ENCODE results near the gene DIDO1.

The DIDO1 gene

DNA sequence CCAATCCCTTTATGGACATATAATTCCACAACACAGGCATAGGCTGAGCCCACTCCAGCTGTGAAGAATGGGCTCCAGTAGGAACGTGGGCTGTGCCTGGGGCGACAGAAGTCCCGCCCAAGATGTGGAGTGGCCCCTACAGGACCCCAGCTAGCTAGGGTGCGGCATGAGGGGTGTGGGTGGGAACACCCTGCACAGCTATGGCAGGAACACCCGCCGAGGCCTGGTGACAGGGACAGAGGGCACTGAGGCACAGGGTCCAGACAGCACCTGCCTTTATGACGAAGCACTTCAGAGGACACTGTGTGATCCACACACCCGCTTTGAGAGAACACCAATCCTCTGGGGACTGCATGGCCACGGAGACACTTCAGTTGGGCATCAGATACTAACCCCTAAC lies 36.4 kb downstream of the DIDO1 start:
- no peak for FAIRE-seq

DNA sequence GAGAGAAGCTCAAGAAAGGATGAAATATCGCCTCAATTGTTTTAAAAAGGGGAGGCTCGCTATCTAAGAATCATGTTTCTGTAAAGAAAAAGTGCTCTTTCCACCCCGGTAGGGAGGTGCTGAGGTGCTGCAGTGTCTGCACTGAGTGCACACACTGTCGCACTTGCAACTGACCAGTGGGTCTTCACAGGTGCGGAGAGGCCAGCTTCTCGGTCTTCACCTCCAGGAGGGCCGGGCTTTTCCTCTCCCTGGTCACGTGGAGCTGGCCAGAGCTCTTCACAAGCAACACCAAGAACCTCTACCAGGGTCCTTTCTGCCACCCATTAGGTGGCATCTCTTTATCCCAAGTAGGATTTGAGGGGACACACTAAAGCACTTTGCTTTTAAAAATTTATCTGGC lies 36.9 kb downstream of the DIDO1 start:
- no peak for FAIRE-seq

DNA sequence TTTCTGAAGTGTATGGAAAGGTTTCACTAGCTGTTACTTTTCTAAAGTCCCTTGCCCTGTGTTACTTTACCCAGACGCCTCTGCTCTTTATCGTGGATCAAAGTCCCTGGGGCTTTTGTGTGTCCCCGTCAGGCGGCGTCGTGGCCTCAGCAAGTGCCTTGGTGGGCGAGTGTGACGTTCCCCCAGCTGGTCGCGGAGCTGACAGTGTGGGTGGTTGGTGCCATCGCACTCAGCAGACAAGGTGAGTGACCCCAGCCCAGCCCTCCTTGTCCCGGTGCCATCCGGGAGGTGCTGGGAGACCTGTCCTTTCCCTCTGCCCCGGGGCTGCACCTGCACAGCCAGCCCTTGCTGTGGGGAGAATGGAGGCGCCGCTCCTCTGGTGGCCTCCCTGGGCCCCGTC lies 37.4 kb downstream of the DIDO1 start:
- FAIRE-seq = no peak

DNA sequence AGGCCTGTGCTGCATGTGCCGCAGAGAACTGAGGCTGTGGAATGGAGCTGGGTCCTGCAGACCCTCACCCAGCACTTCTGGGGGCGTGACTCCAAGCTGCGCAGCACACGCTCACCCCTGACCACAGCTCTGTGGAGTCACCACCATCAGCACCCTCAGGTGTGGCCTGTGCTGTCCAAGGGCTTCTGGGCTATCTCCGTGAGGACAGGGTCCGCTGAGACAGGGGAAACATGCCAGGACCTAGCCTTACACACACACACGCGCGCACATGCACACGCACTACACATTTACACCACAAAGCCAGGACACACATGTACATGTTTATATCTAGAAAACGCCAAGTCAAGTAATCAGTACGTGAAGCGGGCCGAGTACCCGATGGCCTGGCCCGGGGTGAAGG lies 37.9 kb downstream of the DIDO1 start:
- FAIRE-seq = no peak

DNA sequence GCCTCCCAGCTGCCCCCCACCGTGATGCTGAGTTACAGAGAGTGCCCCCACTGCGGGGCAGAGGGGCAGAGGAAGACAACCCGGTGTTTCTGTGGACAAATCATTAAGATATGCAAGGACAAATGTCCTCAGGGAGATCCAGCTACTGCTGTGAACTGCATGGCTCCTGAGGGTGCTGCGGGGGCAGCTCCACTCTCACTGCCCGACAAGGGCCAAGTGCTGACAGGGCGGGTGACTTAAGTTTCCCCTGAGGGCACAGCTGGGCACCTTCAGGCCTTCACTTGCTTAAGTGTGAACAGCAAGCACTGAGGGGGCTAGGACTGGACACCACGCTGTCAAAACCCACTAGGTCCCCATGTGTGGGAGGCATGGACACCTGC lies 38.5 kb downstream of the DIDO1 start:
- FAIRE-seq = no peak

DNA sequence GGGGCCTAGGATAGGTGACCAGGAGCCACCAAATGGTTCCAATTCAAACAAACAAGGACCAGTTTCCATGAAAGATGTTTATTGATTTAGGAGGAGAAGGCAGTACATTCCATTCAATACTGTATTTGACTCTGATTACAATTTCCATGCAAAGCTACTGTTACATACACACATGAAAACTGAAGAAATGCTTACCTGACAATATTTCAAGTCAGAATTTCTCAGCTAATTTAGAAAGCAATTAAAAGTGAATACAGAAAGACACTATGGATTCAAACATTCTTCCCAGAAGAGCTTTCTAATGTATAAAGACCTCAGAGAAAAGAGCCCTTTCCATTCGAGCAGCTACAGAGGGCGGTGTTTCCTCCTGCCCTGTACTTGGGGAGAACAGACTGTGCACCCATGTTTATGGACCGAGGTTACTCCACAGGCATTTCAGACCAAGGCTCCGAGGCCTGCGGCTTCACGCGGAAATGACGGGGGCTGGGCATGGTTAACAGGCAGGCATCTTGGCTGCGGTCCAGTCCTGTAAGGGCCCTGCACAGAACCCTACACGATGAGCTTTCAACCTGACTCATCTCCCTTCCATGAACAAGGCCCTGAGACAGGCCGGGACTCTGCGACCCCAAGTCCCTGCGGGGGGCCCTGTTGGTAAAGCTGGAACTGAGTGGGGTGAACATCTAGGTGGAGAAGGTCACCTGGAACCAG lies 39.0 kb downstream of the DIDO1 start:
- FAIRE-seq = no peak

DNA sequence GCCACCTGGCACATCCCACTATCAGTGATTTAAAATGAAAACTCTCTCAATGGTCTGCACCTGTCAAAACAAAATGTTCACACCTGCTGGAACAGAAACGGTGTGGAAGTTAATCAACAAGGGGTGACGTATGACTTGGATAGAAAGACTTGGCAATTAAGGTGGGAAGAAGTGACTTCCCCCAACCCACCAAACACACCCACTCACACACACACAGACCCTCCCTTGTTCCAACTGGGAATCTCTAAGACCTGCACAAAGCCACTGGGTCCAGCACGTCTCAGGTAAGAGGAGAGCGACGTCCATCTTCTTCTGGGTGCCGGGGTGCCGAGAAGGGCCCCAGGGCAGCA lies 39.6 kb downstream of the DIDO1 start:
- no peak for FAIRE-seq

DNA sequence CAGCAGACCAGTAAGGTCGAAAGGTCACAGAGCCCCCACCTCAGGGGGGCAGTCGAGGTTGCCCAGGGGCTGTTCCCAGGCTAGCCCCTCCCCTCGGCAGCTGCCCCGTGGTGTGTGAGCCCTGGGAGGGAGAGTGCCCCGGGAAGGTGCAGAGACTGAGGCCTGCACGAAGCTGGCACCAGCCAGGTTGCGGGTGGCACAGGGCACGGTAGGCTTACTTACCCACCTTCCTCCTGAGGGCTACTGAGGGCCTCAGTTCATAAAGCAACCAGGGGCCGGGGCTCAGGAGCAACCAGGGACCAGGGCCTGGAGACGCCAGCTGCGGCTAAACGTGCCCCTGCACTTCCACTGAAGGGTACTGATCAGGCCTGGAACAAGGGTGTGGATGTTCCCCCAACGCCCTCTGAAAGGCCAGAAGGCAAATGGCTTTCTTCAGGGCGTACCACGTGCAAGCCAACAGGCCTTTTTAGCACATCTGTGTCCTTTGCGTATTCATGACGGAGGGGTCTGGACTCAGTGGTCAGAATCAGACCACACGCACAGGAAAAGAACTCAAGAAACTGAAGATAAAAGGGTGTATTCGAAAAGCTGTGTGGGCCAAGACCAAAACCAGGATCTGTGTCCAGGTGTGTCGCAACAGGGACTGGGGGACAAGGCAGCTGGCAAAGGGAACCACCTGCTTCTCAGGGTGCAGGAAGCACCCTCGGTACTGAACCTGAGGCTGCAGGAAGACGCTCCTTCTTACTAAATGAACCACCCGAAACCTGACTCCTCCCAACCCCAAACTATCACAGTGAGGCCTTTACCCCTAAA lies 40.2 kb downstream of the DIDO1 start:
- no peak for FAIRE-seq

DNA sequence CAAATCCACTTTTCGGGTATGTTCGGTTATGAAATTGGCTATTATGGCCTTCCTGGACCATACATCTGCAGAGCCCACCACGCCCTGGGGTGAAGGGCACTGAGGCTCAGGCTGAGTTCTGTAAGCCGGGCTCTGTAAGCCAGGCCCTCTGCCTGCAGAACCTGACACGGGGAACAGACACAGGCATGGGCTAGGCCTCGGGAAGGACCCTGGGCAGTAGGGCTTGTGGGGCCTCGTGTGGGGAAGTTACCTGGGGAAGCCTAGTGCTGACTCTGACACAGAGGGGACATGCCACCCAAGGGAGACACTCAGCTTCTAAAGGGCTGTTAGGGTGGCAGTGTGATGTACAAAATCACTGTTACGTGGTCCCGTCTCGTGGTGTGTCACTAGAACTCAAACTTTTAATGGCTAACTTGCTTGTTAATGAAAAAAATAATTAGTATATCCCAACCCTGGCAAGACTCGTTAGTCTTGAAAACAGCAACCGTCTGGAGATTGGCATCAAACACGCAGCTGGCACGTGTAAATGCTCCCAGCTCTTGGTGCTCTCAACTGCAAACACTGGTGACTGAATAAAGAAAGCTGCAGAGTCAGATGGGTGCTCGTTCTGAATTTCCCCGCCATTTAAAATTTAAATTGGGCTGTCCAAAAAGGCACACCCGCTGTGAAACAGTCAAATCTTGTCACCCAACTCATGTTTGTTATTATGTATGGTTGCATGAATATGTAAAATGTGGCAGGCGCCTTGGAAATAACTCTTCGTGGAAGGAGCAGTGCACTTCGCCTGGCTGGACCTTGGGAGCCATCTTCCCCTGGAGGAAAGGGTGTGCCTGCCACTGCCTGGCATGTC lies 41.0 kb downstream of the DIDO1 start:
- FAIRE-seq = no peak

DNA sequence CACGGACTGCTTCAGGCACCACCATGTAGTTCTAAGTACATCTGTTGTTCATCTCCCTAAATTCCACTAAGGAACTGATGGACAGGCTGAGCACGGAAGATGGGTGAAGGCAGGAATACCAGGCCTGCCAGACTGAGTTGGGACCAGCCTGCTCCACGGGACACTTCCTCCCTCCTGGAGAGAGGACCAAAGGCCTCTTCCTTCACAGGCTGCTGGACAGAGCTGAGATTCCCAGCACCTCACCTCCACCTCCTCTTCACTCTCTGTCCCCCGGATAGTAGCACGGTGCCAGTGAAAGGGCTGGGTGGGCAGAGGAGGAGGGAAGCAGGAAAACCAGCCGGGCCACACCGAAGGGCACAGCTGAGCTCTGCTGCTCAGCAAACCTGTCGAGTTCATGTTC lies 41.7 kb downstream of the DIDO1 start:
- FAIRE-seq = no peak

DNA sequence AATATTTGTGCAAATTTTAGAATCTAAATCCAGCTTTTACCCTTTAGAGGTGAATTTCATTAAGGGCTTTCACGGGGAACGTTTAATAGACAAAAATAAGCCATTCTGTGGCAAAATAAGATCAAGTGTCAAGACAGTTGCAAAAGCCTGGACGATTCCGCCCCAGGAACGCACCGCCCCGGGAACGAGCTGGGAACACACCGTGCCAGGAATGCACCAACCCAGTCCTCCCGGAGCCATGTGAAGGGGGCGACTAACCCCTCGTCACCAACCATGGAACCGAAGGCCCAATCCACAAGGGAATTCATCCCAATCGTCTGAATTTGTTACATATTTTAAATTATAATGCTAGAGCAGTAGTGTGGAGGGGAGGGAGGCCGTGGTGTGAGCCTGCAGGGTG lies 43.9 kb downstream of the DIDO1 start:
- FAIRE-seq = no peak

DNA sequence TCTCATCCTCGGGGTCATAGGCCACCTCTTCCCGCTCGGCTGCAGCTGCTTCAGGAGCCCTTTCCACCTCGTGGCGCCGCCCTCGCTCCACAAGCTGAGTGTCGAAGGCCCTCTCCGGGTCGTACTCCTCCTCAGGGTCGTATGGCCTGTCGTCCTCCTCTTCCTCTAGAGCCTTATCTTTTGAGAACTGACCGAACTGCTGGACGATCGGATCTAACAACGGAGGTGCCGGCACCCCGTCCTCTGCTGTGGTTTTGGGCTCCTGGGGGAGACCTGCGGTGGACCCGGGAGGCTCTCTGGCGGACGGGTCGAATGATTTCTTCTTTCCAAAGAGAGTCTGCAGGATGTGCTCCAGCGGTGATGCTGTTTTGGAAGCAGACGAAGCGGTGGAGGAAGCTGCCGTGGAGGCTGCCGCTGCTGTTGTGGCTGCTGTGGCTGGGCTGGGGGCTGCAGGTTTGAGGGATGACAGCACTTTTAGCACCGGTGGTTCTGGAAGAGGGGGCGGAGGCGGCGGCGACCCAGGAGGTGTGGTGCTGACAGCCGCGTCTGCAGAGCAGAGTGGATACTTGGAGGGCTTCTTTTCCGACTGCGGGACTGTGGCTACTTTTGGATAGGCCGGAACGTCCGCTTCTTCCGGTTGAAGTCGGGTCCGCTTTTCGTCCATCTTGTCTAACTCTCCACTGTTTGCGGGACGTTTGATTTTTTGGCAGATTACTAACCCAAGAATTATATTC lies 44.5 kb downstream of the DIDO1 start:
- no peak for FAIRE-seq

DNA sequence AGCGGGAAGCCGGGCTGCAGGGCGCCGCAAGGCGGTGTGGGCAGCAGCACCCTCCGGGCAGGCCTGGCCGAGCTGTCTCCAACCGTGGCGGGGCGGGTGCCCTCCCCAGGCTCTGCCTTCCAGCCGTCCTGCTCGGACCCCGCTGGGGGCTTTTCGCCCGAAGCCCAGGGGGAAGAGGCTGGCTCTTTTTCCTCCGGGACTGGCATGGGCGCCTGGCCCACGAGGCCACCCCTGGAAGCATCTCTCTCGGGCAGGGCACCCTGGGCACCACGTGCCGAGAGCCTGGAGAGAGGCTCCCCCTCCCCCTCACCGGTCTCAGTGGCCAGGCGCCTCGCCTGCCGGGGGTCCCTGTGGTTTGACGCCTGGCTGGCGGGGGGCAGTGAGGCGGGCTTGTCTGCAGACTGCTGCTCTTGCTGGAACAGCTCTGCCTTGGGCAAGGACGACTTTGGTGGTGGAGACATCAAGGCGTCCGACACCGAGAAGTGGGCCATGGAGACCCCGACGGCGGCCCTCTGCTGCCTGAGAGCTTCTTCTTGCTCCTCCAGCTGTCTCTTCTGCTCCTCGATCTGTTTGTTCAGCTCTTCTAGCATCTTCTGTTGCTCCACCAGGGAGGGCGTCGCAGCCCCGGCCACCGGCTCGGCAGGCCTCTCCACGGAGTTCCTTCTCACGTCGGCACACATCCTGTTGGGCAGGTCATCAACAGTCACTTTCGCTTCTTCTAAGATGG lies 45.2 kb downstream of the DIDO1 start:
- no peak for FAIRE-seq

DNA sequence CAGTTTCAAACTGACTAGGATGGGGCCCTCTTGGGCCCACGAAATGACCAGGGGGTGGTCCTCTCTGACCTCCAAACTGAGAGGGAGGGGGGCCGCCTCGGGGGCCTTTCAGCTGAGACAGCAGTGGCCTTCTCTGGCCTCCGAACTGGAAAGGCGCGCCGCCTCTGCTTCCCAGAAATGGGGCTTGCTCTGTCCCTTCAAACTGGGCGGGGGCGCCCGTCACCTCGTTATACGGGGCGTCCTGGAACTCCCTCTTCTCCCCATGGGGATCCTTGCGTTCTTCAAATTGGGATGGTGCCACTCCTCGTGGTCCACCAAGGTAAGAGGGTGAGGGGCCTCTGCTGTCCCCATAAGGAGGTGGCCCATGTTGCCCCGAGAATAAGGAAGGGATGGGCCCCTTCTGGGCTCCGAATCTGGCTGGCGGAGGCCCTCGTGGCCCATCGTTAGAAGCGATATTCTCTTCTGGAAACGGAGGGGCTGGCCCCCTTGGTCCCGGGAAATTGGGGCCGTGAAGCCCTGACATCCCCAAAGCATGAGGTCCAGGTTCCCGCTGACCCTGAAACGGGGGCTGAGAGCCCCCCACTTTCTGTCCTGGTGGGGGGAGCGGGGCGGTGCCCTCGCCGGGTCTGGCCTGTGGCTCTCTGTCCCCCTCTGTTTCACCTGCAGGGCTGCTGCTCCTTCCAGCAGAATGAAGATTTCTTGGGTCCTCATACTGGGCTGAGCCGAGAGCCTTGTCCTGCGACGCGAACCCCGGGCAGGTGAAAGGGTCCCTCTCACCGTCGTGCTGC lies 46.0 kb downstream of the DIDO1 start:
- FAIRE-seq = no peak

DNA sequence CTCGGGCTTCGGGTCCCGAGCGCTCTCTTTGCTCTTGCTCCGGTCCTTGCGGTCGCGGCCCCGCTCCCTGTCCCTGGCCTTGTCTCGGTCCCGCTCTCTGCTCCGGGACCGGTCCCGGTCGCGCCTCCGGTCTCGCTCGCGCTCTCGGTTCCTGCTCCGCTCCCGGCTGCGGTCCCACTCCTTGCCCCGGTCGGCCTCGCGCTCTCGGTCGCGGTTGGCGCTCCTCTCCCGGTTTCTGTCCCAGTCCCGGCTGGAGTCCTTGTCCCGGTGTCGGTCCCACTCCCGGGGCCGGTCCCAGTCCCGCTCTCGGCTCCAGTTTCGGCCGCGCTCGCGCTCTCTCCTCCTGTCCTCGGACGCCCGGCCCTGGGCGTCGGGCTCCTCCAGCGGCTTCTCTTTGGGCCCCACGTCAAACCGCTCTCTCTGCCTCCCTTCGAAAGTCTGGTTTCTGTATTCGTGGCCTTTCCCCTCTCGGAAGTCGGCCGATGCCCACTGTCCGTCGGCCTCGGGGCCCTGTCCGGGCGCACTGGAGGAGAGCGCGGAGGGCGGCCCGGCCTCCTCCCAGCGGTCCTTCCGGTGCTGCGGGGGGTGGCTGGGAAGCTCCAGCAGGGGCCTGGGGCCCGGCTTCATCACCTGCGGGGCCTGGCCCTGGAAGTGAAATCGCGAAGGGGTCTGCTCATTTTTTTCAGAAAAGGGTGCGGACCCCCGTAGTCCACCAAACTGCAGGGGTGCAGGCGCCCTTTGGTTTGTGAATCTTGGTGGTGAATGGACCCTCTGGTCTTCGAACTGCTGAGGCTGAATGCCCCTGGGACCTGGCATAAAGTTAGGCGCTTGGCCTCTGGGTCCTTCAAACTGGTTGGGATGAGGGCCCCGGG lies 46.8 kb downstream of the DIDO1 start:
- FAIRE-seq = no peak

DNA sequence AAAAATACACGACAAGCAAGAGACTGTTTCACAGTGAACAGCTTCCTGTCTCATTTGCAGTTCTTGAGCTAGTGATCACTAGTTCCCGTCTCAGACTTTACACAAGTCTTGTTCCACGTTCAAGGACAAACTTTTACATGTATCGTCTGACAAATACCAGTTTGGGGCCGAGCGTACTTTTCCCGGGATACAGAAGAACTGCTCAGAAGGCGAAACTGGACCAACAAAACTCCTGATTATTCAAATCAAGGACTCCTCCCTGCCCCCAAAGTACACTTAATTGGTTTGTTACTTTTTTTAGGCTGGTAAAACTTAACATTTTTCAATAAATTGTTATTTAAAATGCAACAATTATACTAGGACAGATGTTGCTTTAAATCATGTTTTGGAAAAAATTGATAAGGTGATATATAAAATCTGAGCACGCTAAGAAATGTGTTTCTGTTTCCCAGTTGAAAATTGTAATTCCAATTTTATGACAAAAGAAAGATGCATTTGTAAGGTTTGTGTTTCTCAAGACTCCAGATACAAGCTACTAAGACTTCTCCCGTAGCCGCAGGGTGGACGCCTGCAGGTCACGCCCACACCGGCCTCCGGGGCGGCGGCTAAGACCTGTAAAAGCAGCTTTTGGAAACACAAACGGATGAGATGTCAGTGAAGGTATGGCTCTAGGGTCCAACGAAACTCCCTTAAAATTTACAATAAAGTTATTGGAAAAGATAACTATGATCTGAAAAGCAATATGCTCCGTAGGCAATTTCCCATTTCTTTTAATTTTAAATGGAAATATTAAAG lies 47.9 kb downstream of the DIDO1 start:
- no peak for FAIRE-seq

DNA sequence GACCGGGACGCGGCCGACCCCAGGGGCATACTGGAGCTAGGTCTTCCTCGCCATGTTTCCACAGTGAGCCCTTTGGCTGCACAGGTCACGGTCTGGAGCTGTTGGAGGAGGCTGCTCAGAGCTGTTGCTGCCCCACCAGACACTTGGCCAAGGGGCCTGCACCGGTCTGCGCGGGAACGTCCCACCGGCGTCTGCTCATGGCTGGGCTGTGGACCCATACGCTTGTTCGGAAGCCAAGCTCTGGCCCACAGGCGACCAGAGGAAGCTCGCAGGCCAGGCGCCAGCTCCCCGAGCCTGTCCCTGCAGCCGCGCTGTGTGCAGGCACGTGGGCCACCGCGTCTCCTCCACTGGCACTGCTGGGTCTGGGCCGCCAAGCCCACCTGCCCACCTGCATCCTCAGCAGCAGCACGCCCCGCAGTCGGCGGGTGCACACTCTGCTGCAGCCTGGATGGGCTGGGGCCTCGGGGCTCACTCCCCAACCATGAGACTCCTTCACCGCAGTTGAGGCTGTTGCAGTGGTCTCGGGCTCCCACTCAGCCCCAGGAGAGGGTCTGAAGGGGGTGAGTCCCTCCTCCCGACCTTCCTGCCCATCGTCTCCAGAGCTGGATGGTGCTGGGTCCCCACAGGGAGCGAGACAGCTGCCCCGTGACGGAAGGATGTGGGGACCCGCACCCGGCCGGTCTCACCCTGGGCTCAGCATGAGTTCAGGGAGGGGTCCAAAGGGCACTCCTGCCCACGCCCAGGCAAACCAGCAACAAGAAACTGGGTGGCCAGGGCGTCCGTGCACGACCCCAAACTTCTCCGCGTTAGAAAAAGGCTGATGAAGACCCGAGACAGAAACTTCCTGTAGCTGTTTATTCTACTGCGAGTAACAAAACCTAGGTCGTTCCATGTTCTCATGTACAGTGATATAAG lies 49.1 kb downstream of the DIDO1 start:
- FAIRE-seq = no peak

DNA sequence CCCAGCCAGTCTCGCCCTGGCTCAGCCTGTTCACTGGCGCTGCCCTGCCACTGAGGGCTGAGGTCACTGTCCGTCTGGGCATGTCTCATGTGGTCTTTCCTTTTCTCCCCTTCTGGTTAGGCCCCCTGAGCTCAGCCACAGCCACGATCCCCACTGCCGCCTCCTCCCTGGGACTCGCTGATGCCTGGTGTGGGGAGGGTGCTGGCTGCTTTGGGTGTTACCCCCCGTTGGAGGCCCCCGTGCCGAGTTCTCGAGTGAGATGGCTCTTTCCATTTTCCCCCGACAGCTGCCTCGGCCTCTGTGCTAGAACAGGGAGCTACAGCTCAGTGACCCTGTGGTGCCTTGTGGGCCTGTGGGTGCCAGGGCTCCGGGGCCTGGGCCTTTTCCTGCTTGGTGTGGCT lies 49.8 kb downstream of the DIDO1 start:
- FAIRE-seq = no peak
